H9 (cell line): ENCODE results near the gene AP1S3. TPM values are rescaled to one million over a fixed set of nuclear protein-coding genes. Genes with fewer than 3 reads are reported as not detected.

Source experiments
- DNase-seq: peaks from one replicate; pipeline ENCODE4 v3.0.0-alpha.2; 2017
- H2AFZ ChIP-seq: one replicate; pipeline ENCODE4 v1.6.1; 2013; ENCODE audit warnings: mild to moderate bottlenecking, low read length, control low read depth, moderate library complexity
- H2AK5ac ChIP-seq: 2 replicates; pipeline ENCODE4 v1.6.1; 2013; ENCODE audit warnings: low read length, control low read depth, mixed read lengths; ENCODE audit not compliant: insufficient read length
- H2BK120ac ChIP-seq: one replicate; pipeline ENCODE4 v1.6.1; 2013; ENCODE audit warnings: low read depth, mild to moderate bottlenecking, low read length, control low read depth, inconsistent platforms; ENCODE audit not compliant: poor library complexity, severe bottlenecking
- H2BK12ac ChIP-seq: 2 replicates; pipeline ENCODE4 v1.6.1; 2013; ENCODE audit warnings: low read length, control low read depth, mixed read lengths, low read depth; ENCODE audit not compliant: insufficient read length
- H2BK15ac ChIP-seq: 2 replicates; pipeline ENCODE4 v1.6.1; 2013; ENCODE audit warnings: low read depth, low read length, control low read depth
- H2BK20ac ChIP-seq: one replicate; pipeline ENCODE4 v1.6.1; 2013; ENCODE audit warnings: low read depth, mild to moderate bottlenecking, low read length, control low read depth, inconsistent platforms; ENCODE audit not compliant: poor library complexity, severe bottlenecking
- H2BK5ac ChIP-seq: 2 replicates; pipeline ENCODE4 v1.6.1; 2013; ENCODE audit warnings: low read length, control low read depth, mixed read lengths; ENCODE audit not compliant: insufficient read length
- H3K14ac ChIP-seq: 2 replicates; pipeline ENCODE4 v1.6.1; 2013; ENCODE audit warnings: low read length, control low read depth; ENCODE audit not compliant: insufficient read depth
- H3K18ac ChIP-seq: 2 replicates; pipeline ENCODE4 v1.6.1; 2013; ENCODE audit warnings: low read depth, mild to moderate bottlenecking, mixed read lengths, low read length, control low read depth; ENCODE audit not compliant: insufficient read length
- H3K23ac ChIP-seq: 2 replicates; pipeline ENCODE4 v1.6.1; 2013; ENCODE audit warnings: low read length, control low read depth, mixed read lengths, low read depth; ENCODE audit not compliant: insufficient read length
- H3K23me2 ChIP-seq: 2 replicates; pipeline ENCODE4 v1.6.1; 2013; ENCODE audit warnings: low read depth, mild to moderate bottlenecking, mixed read lengths, low read length, control low read depth; ENCODE audit not compliant: insufficient read length, poor library complexity, severe bottlenecking
- H3K27ac ChIP-seq: 2 replicates; pipeline ENCODE4 v1.5.1; 2013; ENCODE audit warnings: low read length, control low read depth, mixed read lengths, low read depth; ENCODE audit not compliant: insufficient read length
- H3K27me3 ChIP-seq: 2 replicates; pipeline ENCODE4 v1.6.1; 2013; ENCODE audit warnings: low read length, control low read depth, inconsistent platforms; ENCODE audit not compliant: insufficient read depth
- H3K4ac ChIP-seq: 2 replicates; pipeline ENCODE4 v1.6.1; 2013; ENCODE audit warnings: low read depth, mild to moderate bottlenecking, control low read depth, inconsistent platforms, low read length, moderate library complexity
- H3K4me1 ChIP-seq: 2 replicates; pipeline ENCODE4 v1.6.1; 2013; ENCODE audit warnings: low read length, control low read depth, inconsistent platforms; ENCODE audit not compliant: insufficient read depth
- H3K4me2 ChIP-seq: 2 replicates; pipeline ENCODE4 v1.6.1; 2013; ENCODE audit warnings: low read length, control low read depth, mixed read lengths; ENCODE audit not compliant: insufficient read length, insufficient read depth
- H3K56ac ChIP-seq: 2 replicates; pipeline ENCODE4 v1.6.1; 2013; ENCODE audit warnings: low read depth, mild to moderate bottlenecking, mixed read lengths, low read length, control low read depth; ENCODE audit not compliant: insufficient read length
- H3K79me1 ChIP-seq: 2 replicates; pipeline ENCODE4 v1.6.1; 2013; ENCODE audit warnings: low read depth, mild to moderate bottlenecking, moderate library complexity, low read length, control low read depth, inconsistent platforms; ENCODE audit not compliant: insufficient read depth, poor library complexity, severe bottlenecking
- H3K79me2 ChIP-seq: 2 replicates; pipeline ENCODE4 v1.6.1; 2013; ENCODE audit warnings: low read length, control low read depth, inconsistent platforms; ENCODE audit not compliant: insufficient read depth
- H3K9ac ChIP-seq: 2 replicates; pipeline ENCODE4 v1.6.1; 2013; ENCODE audit warnings: low read length, control low read depth, mixed read lengths; ENCODE audit not compliant: insufficient read length; ENCODE audit errors: extremely low read depth
- H3K9me3 ChIP-seq: one replicate; pipeline ENCODE4 v1.6.1; 2013; ENCODE audit warnings: low read depth, low read length, inconsistent platforms; ENCODE audit not compliant: control insufficient read depth
- H3T11ph ChIP-seq: one replicate; pipeline ENCODE4 v1.6.1; 2013; ENCODE audit warnings: mild to moderate bottlenecking, low read length, control low read depth, inconsistent platforms
- H4K20me1 ChIP-seq: one replicate; pipeline ENCODE4 v1.6.1; 2013; ENCODE audit not compliant: control insufficient read depth, insufficient read length, insufficient read depth
- H4K5ac ChIP-seq: 2 replicates; pipeline ENCODE4 v1.6.1; 2013; ENCODE audit warnings: low read depth, mild to moderate bottlenecking, mixed read lengths, low read length, control low read depth; ENCODE audit not compliant: insufficient read length
- H4K8ac ChIP-seq: replicated peaks from 2 replicates; pipeline ENCODE4 v1.6.1; 2013; ENCODE audit warnings: low read length, control low read depth, mixed read lengths, low read depth; ENCODE audit not compliant: insufficient read length
- H4K91ac ChIP-seq: 2 replicates; pipeline ENCODE4 v1.6.1; 2013; ENCODE audit warnings: low read depth, mild to moderate bottlenecking, moderate library complexity, mixed read lengths, low read length, control low read depth; ENCODE audit not compliant: insufficient read length
- H3K27ac Mint-ChIP-seq, 3 experiments: 2 replicates in 2 of 3; 3 replicates in 1 of 3; pipeline ENCODE4 v1.8.0; 2020 to 2021; ENCODE audit warnings: mixed read lengths in 3 of 3, mild to moderate bottlenecking in 1 of 3, moderate library complexity in 1 of 3
- H3K27me3 Mint-ChIP-seq: 2 replicates; pipeline ENCODE4 v1.8.0; 2021; ENCODE audit warnings: low read depth, mild to moderate bottlenecking, moderate library complexity, mixed read lengths
- H3K36me3 Mint-ChIP-seq, 3 experiments: 2 replicates in 2 of 3; 3 replicates in 1 of 3; pipeline ENCODE4 v1.8.0; 2020 to 2021; ENCODE audit warnings: low read depth in 3 of 3, mixed read lengths in 3 of 3; ENCODE audit not compliant: insufficient read depth in 1 of 3
- H3K4me1 Mint-ChIP-seq, 2 experiments: 2 replicates each; pipeline ENCODE4 v1.8.0; 2020; ENCODE audit warnings: mixed read lengths in 2 of 2
- H3K4me3 Mint-ChIP-seq, 2 experiments: 2 replicates in 1 of 2; 3 replicates in 1 of 2; pipeline ENCODE4 v1.8.0; 2020 to 2021; ENCODE audit warnings: mild to moderate bottlenecking in 2 of 2, mixed read lengths in 2 of 2, moderate library complexity in 1 of 2
- H3K9me3 Mint-ChIP-seq, 2 experiments: 2 replicates in 1 of 2; 3 replicates in 1 of 2; pipeline ENCODE4 v1.8.0; 2020; ENCODE audit warnings: mild to moderate bottlenecking in 2 of 2, mixed read lengths in 2 of 2, moderate library complexity in 1 of 2
- CTCF ChIP-seq: fragments of 200-600 bp; sonication (generic); conservative IDR thresholded peaks from 3 replicates; pipeline ENCODE4 v1.8.0; 2021; ENCODE audit warnings: antibody characterized with exemption, mild to moderate bottlenecking
- WGBS: extraction: QIAGEN DNeasy Blood & Tissue Kit; methylation state at CpG from one replicate; pipeline ENCODE4 v1.1.7; 2013; ENCODE audit warnings: missing lambda C conversion rate, low lambda C conversion rate, mixed read lengths; ENCODE audit not compliant: insufficient read length; ENCODE audit errors: extremely low coverage; 5-methylcytosine and 5-hydroxymethylcytosine counted together
- total RNA-seq: library from RNA; stranded (reverse); gene quantifications from 2 replicates; pipeline ENCODE4 v1.2.1, GENCODE V29; 2021

AP1S3 gene
- total RNA-seq, 1 experiment from 2014 or later = 8.7 TPM

GRCh38 chr2:223772363-223772762, 65.0 kb downstream of the AP1S3 start:
- H3K27me3 Mint-ChIP-seq = no peaks in the 10 kb centered on the region
- Histone ChIP-seq H3K79me2 (no peaks in the 10 kb centered on the region), H2BK20ac (no peak overlapping the region), H2BK15ac (no peak overlapping the region), H3K4me2 (no peak overlapping the region), H2BK12ac (no peak overlapping the region), H4K20me1 (no peaks in the 10 kb centered on the region), H3K4ac (no peak overlapping the region), H3K4me1 (no peaks in the 10 kb centered on the region), H3K18ac (no peak overlapping the region), H2AK5ac (no peak overlapping the region), H3K14ac (no peak overlapping the region), H3K79me1 (no peaks in the 10 kb centered on the region), H3K23ac (no peak overlapping the region), H2AFZ (no peak overlapping the region), H2BK120ac (no peak overlapping the region), H4K5ac (no peak overlapping the region), H3K27me3 (no peaks in the 10 kb centered on the region), H3T11ph (no peak overlapping the region), H3K9me3 (no peaks in the 10 kb centered on the region), H4K8ac (no peak overlapping the region), H3K9ac (no peak overlapping the region), H2BK5ac (no peak overlapping the region), H3K27ac (no peak overlapping the region), H4K91ac (no peak overlapping the region), H3K56ac (no peak overlapping the region), H3K23me2 (no peaks in the 10 kb centered on the region)
- 0 out of 4 replicates have a peak, but pooled peaks cover 0 to 3% of the 10 kb centered on the region in 2 experiments for H3K4me1 Mint-ChIP-seq
- peak overlapping the region in 1 of 3 experiments; percentile 41; a peak in 1 of 7 replicates for H3K27ac Mint-ChIP-seq
- peaks cover 0 to 3% (median under 1%) of the 10 kb centered on the region in 3 experiments; a peak in 2 of 7 replicates for H3K36me3 Mint-ChIP-seq
- H3K9me3 Mint-ChIP-seq = no peaks in the 10 kb centered on the region
- no CpG with 5 or more reads among the region's 3 CpGs for WGBS
- DNase-seq = no peak
- no peak for TF ChIP-seq CTCF
- H3K4me3 Mint-ChIP-seq = no peak overlapping the region
